H9 (cell line): ENCODE data around the gene ARHGAP31. TPM values are rescaled to one million over a fixed set of nuclear protein-coding genes. Genes with fewer than 3 reads are reported as not detected.

Experiments
- DNase-seq: peaks from one replicate; pipeline ENCODE4 v3.0.0-alpha.2; 2017
- H2AFZ ChIP-seq: one replicate; pipeline ENCODE4 v1.6.1; 2013; ENCODE audit warnings: mild to moderate bottlenecking, low read length, control low read depth, moderate library complexity
- H2AK5ac ChIP-seq: 2 replicates; pipeline ENCODE4 v1.6.1; 2013; ENCODE audit warnings: low read length, control low read depth, mixed read lengths; ENCODE audit not compliant: insufficient read length
- H2BK120ac ChIP-seq: one replicate; pipeline ENCODE4 v1.6.1; 2013; ENCODE audit warnings: low read depth, mild to moderate bottlenecking, low read length, control low read depth, inconsistent platforms; ENCODE audit not compliant: poor library complexity, severe bottlenecking
- H2BK12ac ChIP-seq: 2 replicates; pipeline ENCODE4 v1.6.1; 2013; ENCODE audit warnings: low read length, control low read depth, mixed read lengths, low read depth; ENCODE audit not compliant: insufficient read length
- H2BK15ac ChIP-seq: 2 replicates; pipeline ENCODE4 v1.6.1; 2013; ENCODE audit warnings: low read depth, low read length, control low read depth
- H2BK20ac ChIP-seq: one replicate; pipeline ENCODE4 v1.6.1; 2013; ENCODE audit warnings: low read depth, mild to moderate bottlenecking, low read length, control low read depth, inconsistent platforms; ENCODE audit not compliant: poor library complexity, severe bottlenecking
- H2BK5ac ChIP-seq: 2 replicates; pipeline ENCODE4 v1.6.1; 2013; ENCODE audit warnings: low read length, control low read depth, mixed read lengths; ENCODE audit not compliant: insufficient read length
- H3K14ac ChIP-seq: 2 replicates; pipeline ENCODE4 v1.6.1; 2013; ENCODE audit warnings: low read length, control low read depth; ENCODE audit not compliant: insufficient read depth
- H3K18ac ChIP-seq: 2 replicates; pipeline ENCODE4 v1.6.1; 2013; ENCODE audit warnings: low read depth, mild to moderate bottlenecking, mixed read lengths, low read length, control low read depth; ENCODE audit not compliant: insufficient read length
- H3K23ac ChIP-seq: 2 replicates; pipeline ENCODE4 v1.6.1; 2013; ENCODE audit warnings: low read length, control low read depth, mixed read lengths, low read depth; ENCODE audit not compliant: insufficient read length
- H3K23me2 ChIP-seq: 2 replicates; pipeline ENCODE4 v1.6.1; 2013; ENCODE audit warnings: low read depth, mild to moderate bottlenecking, mixed read lengths, low read length, control low read depth; ENCODE audit not compliant: insufficient read length, poor library complexity, severe bottlenecking
- H3K27ac ChIP-seq: 2 replicates; pipeline ENCODE4 v1.5.1; 2013; ENCODE audit warnings: low read length, control low read depth, mixed read lengths, low read depth; ENCODE audit not compliant: insufficient read length
- H3K27me3 ChIP-seq: 2 replicates; pipeline ENCODE4 v1.6.1; 2013; ENCODE audit warnings: low read length, control low read depth, inconsistent platforms; ENCODE audit not compliant: insufficient read depth
- H3K4ac ChIP-seq: 2 replicates; pipeline ENCODE4 v1.6.1; 2013; ENCODE audit warnings: low read depth, mild to moderate bottlenecking, control low read depth, inconsistent platforms, low read length, moderate library complexity
- H3K4me1 ChIP-seq: 2 replicates; pipeline ENCODE4 v1.6.1; 2013; ENCODE audit warnings: low read length, control low read depth, inconsistent platforms; ENCODE audit not compliant: insufficient read depth
- H3K4me2 ChIP-seq: 2 replicates; pipeline ENCODE4 v1.6.1; 2013; ENCODE audit warnings: low read length, control low read depth, mixed read lengths; ENCODE audit not compliant: insufficient read length, insufficient read depth
- H3K56ac ChIP-seq: 2 replicates; pipeline ENCODE4 v1.6.1; 2013; ENCODE audit warnings: low read depth, mild to moderate bottlenecking, mixed read lengths, low read length, control low read depth; ENCODE audit not compliant: insufficient read length
- H3K79me1 ChIP-seq: 2 replicates; pipeline ENCODE4 v1.6.1; 2013; ENCODE audit warnings: low read depth, mild to moderate bottlenecking, moderate library complexity, low read length, control low read depth, inconsistent platforms; ENCODE audit not compliant: insufficient read depth, poor library complexity, severe bottlenecking
- H3K79me2 ChIP-seq: 2 replicates; pipeline ENCODE4 v1.6.1; 2013; ENCODE audit warnings: low read length, control low read depth, inconsistent platforms; ENCODE audit not compliant: insufficient read depth
- H3K9ac ChIP-seq: 2 replicates; pipeline ENCODE4 v1.6.1; 2013; ENCODE audit warnings: low read length, control low read depth, mixed read lengths; ENCODE audit not compliant: insufficient read length; ENCODE audit errors: extremely low read depth
- H3K9me3 ChIP-seq: one replicate; pipeline ENCODE4 v1.6.1; 2013; ENCODE audit warnings: low read depth, low read length, inconsistent platforms; ENCODE audit not compliant: control insufficient read depth
- H3T11ph ChIP-seq: one replicate; pipeline ENCODE4 v1.6.1; 2013; ENCODE audit warnings: mild to moderate bottlenecking, low read length, control low read depth, inconsistent platforms
- H4K20me1 ChIP-seq: one replicate; pipeline ENCODE4 v1.6.1; 2013; ENCODE audit not compliant: control insufficient read depth, insufficient read length, insufficient read depth
- H4K5ac ChIP-seq: 2 replicates; pipeline ENCODE4 v1.6.1; 2013; ENCODE audit warnings: low read depth, mild to moderate bottlenecking, mixed read lengths, low read length, control low read depth; ENCODE audit not compliant: insufficient read length
- H4K8ac ChIP-seq: replicated peaks from 2 replicates; pipeline ENCODE4 v1.6.1; 2013; ENCODE audit warnings: low read length, control low read depth, mixed read lengths, low read depth; ENCODE audit not compliant: insufficient read length
- H4K91ac ChIP-seq: 2 replicates; pipeline ENCODE4 v1.6.1; 2013; ENCODE audit warnings: low read depth, mild to moderate bottlenecking, moderate library complexity, mixed read lengths, low read length, control low read depth; ENCODE audit not compliant: insufficient read length
- H3K27ac Mint-ChIP-seq, 3 experiments: 2 replicates in 2 of 3; 3 replicates in 1 of 3; pipeline ENCODE4 v1.8.0; 2020 to 2021; ENCODE audit warnings: mixed read lengths in 3 of 3, mild to moderate bottlenecking in 1 of 3, moderate library complexity in 1 of 3
- H3K27me3 Mint-ChIP-seq: 2 replicates; pipeline ENCODE4 v1.8.0; 2021; ENCODE audit warnings: low read depth, mild to moderate bottlenecking, moderate library complexity, mixed read lengths
- H3K36me3 Mint-ChIP-seq, 3 experiments: 2 replicates in 2 of 3; 3 replicates in 1 of 3; pipeline ENCODE4 v1.8.0; 2020 to 2021; ENCODE audit warnings: low read depth in 3 of 3, mixed read lengths in 3 of 3; ENCODE audit not compliant: insufficient read depth in 1 of 3
- H3K4me1 Mint-ChIP-seq, 2 experiments: 2 replicates each; pipeline ENCODE4 v1.8.0; 2020; ENCODE audit warnings: mixed read lengths in 2 of 2
- H3K4me3 Mint-ChIP-seq, 2 experiments: 2 replicates in 1 of 2; 3 replicates in 1 of 2; pipeline ENCODE4 v1.8.0; 2020 to 2021; ENCODE audit warnings: mild to moderate bottlenecking in 2 of 2, mixed read lengths in 2 of 2, moderate library complexity in 1 of 2
- H3K9me3 Mint-ChIP-seq, 2 experiments: 2 replicates in 1 of 2; 3 replicates in 1 of 2; pipeline ENCODE4 v1.8.0; 2020; ENCODE audit warnings: mild to moderate bottlenecking in 2 of 2, mixed read lengths in 2 of 2, moderate library complexity in 1 of 2
- WGBS: extraction: QIAGEN DNeasy Blood & Tissue Kit; methylation state at CpG from one replicate; pipeline ENCODE4 v1.1.7; 2013; ENCODE audit warnings: missing lambda C conversion rate, low lambda C conversion rate, mixed read lengths; ENCODE audit not compliant: insufficient read length; ENCODE audit errors: extremely low coverage; 5-methylcytosine and 5-hydroxymethylcytosine counted together
- total RNA-seq: library from RNA; stranded (reverse); gene quantifications from 2 replicates; pipeline ENCODE4 v1.2.1, GENCODE V29; 2021
- TF ChIP-seq, protein P1 (sequence below): fragments of 200-600 bp; sonication (generic); conservative IDR thresholded peaks from 3 replicates; pipeline ENCODE4 v1.8.0; 2021; ENCODE audit warnings: antibody characterized with exemption, mild to moderate bottlenecking

Gene ARHGAP31
- total RNA-seq, 1 experiment from 2014 or later: 2.2 TPM

DNA sequence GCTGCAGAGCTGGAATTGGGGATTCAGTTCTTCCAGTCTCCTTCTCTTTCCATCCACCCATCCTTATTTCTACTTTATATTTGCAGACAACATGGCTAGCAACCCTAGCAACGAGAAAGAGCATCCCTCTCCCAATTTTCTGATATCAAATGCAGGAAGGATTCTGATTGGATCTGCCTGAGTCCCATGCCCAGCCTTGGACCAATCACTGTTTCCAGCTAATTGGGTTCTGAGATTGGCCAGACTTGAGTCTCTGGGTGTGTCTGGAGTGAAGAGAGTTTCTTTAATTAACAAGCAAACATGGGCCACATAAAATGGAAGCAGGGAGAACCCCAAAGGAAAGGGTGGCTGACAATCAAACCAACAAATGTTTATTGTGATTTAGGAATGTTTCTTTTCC, 108.6 kb downstream of the ARHGAP31 start:
- no peak for DNase-seq
- no peaks in the 10 kb centered on the region for H3K9me3 Mint-ChIP-seq
- Histone ChIP-seq H3K79me2 (no peaks in the 10 kb centered on the region), H2BK120ac (no peak overlapping the region), H4K8ac (no peak overlapping the region), H3K9me3 (no peaks in the 10 kb centered on the region), H4K20me1 (no peaks in the 10 kb centered on the region), H2BK5ac (no peak overlapping the region), H2BK20ac (no peak overlapping the region), H3K23ac (no peak overlapping the region), H3K27me3 (no peaks in the 10 kb centered on the region), H3K56ac (no peak overlapping the region), H4K5ac (no peak overlapping the region), H3T11ph (no peak overlapping the region), H3K4me1 (peaks cover 9% of the 10 kb centered on the region; the same call in 1 of the 2 replicates), H3K9ac (no peak overlapping the region), H3K23me2 (no peaks in the 10 kb centered on the region), H2BK15ac (no peak overlapping the region), H3K4ac (no peak overlapping the region), H3K79me1 (no peaks in the 10 kb centered on the region), H3K18ac (no peak overlapping the region), H2AFZ (no peak overlapping the region), H2AK5ac (no peak overlapping the region), H3K27ac (no peak overlapping the region), H2BK12ac (no peak overlapping the region), H3K14ac (no peak overlapping the region), H4K91ac (no peak overlapping the region), H3K4me2 (no peak overlapping the region)
- peaks cover 23 to 28% of the 10 kb centered on the region in 2 experiments for H3K4me1 Mint-ChIP-seq
- TF ChIP-seq, protein P1, sequence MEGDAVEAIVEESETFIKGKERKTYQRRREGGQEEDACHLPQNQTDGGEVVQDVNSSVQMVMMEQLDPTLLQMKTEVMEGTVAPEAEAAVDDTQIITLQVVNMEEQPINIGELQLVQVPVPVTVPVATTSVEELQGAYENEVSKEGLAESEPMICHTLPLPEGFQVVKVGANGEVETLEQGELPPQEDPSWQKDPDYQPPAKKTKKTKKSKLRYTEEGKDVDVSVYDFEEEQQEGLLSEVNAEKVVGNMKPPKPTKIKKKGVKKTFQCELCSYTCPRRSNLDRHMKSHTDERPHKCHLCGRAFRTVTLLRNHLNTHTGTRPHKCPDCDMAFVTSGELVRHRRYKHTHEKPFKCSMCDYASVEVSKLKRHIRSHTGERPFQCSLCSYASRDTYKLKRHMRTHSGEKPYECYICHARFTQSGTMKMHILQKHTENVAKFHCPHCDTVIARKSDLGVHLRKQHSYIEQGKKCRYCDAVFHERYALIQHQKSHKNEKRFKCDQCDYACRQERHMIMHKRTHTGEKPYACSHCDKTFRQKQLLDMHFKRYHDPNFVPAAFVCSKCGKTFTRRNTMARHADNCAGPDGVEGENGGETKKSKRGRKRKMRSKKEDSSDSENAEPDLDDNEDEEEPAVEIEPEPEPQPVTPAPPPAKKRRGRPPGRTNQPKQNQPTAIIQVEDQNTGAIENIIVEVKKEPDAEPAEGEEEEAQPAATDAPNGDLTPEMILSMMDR: no peak
- WGBS: no CpG with 5 or more reads among the region's 1 CpG
- H3K27ac Mint-ChIP-seq: no peak overlapping the region
- peak overlapping the region in 1 of 2 experiments; percentile 41; a peak in 1 of 5 replicates for H3K4me3 Mint-ChIP-seq
- H3K36me3 Mint-ChIP-seq: peaks cover 0 to 1% (median 0%) of the 10 kb centered on the region in 3 experiments; a peak in 2 of 7 replicates
- no peaks in the 10 kb centered on the region; the same call in 1 of the 2 replicates for H3K27me3 Mint-ChIP-seq
